B cell (primary cell): ENCODE measurements around the gene OR9A2. TPM values are rescaled to one million over a fixed set of nuclear protein-coding genes. Genes with fewer than 3 reads are reported as not detected.

Source experiments
- ATAC-seq: fragments of 200-7000 bp; cut with Tn5 transposase; one replicate; pipeline ENCODE4 v1.10.0; 2021; ENCODE audit warnings: low read depth, mild to moderate bottlenecking, moderate number of reproducible peaks, moderate library complexity
- CTCF ChIA-PET: fragments of 350-600 bp; sonication (Branson Sonifier 250); formaldehyde crosslinking; loops from one replicate; lab custom pipeline; 2021; ENCODE audit warnings: antibody characterized with exemption, inconsistent platforms; lab: Charles Lee
- POLR2A ChIA-PET: fragments of 350-600 bp; sonication (Branson Sonifier 250); formaldehyde crosslinking; loops from one replicate; lab custom pipeline; 2021; ENCODE audit warnings: antibody characterized with exemption; lab: Charles Lee
- DNase-seq: peaks from one replicate; pipeline ENCODE4 v3.0.0; 2013
- H2AFZ ChIP-seq: 2 replicates; pipeline ENCODE4 v1.6.1; 2012; ENCODE audit warnings: mild to moderate bottlenecking, low read depth, low read length; ENCODE audit not compliant: insufficient read depth, poor library complexity, severe bottlenecking
- H3K27ac ChIP-seq, 2 donors: 1 replicate in 1 of 2; 2 replicates in 1 of 2; pipeline ENCODE4 v1.5.1; 2012 to 2013; ENCODE audit warnings: low read length in 2 of 2, mild to moderate bottlenecking in 2 of 2, moderate library complexity in 1 of 2
- H3K27me3 ChIP-seq, 4 experiments: fragments of 200-600 bp in 1 of 4; sonication (generic) in 1 of 4; replicated peaks in 1 of 4; 1 replicate in 2 of 4; 2 replicates in 2 of 4; pipeline versions ENCODE4 v1.6.1 to v1.7.0; 2013 to 2016; ENCODE audit warnings: low read length in 3 of 4, mild to moderate bottlenecking in 2 of 4, mixed read lengths in 1 of 4, moderate library complexity in 1 of 4; ENCODE audit not compliant: insufficient read depth in 4 of 4, control insufficient read depth in 3 of 4; ENCODE audit errors: control extremely low read depth in 1 of 4
- H3K36me3 ChIP-seq, 2 experiments: replicated peaks in 1 of 2; 1 replicate in 1 of 2; 2 replicates in 1 of 2; pipeline versions ENCODE4 v1.6.1 to v1.7.1; 2013; ENCODE audit warnings: low read length in 1 of 2; ENCODE audit not compliant: insufficient read depth in 2 of 2, control insufficient read depth in 1 of 2; ENCODE audit errors: control extremely low read depth in 1 of 2, extremely low read depth in 1 of 2
- H3K4me1 ChIP-seq, 2 donors: fragments of 200-600 bp in 1 of 2; sonication (generic) in 1 of 2; 1 replicate in 1 of 2; 2 replicates in 1 of 2; pipeline versions ENCODE4 v1.5.1 to v1.6.1; 2013 to 2017; ENCODE audit warnings: low read length in 2 of 2; ENCODE audit not compliant: control insufficient read depth in 2 of 2, insufficient read depth in 2 of 2
- H3K4me2 ChIP-seq: replicated peaks from 2 replicates; pipeline ENCODE3; 2012; ENCODE audit warnings: mild to moderate bottlenecking, low read depth, low read length; ENCODE audit not compliant: poor library complexity, severe bottlenecking
- H3K4me3 ChIP-seq, 5 experiments: fragments of 200-600 bp in 1 of 5; sonication (generic) in 1 of 5; 1 replicate in 3 of 5; 2 replicates in 2 of 5; pipeline versions ENCODE4 v1.5.1 to v1.7.0; 2011 to 2016; ENCODE audit warnings: low read length in 4 of 5, mild to moderate bottlenecking in 4 of 5, low read depth in 2 of 5, control low read depth in 1 of 5, moderate library complexity in 1 of 5; ENCODE audit not compliant: insufficient read depth in 1 of 5; ENCODE audit errors: control extremely low read depth in 1 of 5, extremely low read depth in 1 of 5
- H3K79me2 ChIP-seq: fragments of 200-600 bp; sonication (generic); one replicate; pipeline ENCODE4 v1.6.0; 2016; ENCODE audit warnings: low read length; ENCODE audit not compliant: control insufficient read depth, insufficient read depth
- H3K9ac ChIP-seq: fragments of 200-600 bp; sonication (generic); 2 replicates; pipeline ENCODE4 v1.6.1; 2017; ENCODE audit warnings: mild to moderate bottlenecking, low read length, moderate library complexity
- H3K9me3 ChIP-seq, 3 donors: one replicate each; pipeline versions ENCODE4 v1.6.1 to v1.7.1; 2013; ENCODE audit warnings: low read length in 2 of 3; ENCODE audit not compliant: control insufficient read depth in 2 of 3, insufficient read depth in 1 of 3; ENCODE audit errors: control extremely low read depth in 1 of 3
- H4K20me1 ChIP-seq: 2 replicates; pipeline ENCODE4 v1.6.0; 2012; ENCODE audit warnings: mild to moderate bottlenecking, low read length; ENCODE audit not compliant: insufficient read depth, control insufficient read depth, poor library complexity, severe bottlenecking
- H3K27ac Mint-ChIP-seq: one replicate; pipeline ENCODE4 v1.8.0; 2021; ENCODE audit warnings: mixed read lengths
- H3K27me3 Mint-ChIP-seq: one replicate; pipeline ENCODE4 v1.8.0; 2021; ENCODE audit warnings: mixed read lengths
- H3K4me1 Mint-ChIP-seq: one replicate; pipeline ENCODE4 v1.8.0; 2021; ENCODE audit warnings: mixed read lengths
- H3K4me3 Mint-ChIP-seq: one replicate; pipeline ENCODE4 v1.8.0; 2021; ENCODE audit warnings: mixed read lengths
- H3K9me3 Mint-ChIP-seq: one replicate; pipeline ENCODE4 v1.8.0; 2022; ENCODE audit warnings: mixed read lengths; ENCODE audit not compliant: insufficient read depth
- CTCF ChIP-seq: fragments of 200-600 bp; IDR thresholded peaks from one replicate; pipeline ENCODE4 v1.8.0; 2022; ENCODE audit warnings: antibody characterized with exemption, mild to moderate bottlenecking
- EZH2 ChIP-seq: IDR thresholded peaks from 2 replicates; pipeline ENCODE4 v1.6.1; 2012; ENCODE audit warnings: borderline replicate concordance, low read depth, mild to moderate bottlenecking, moderate library complexity, low read length; ENCODE audit not compliant: insufficient read depth, poor library complexity, severe bottlenecking
- WGBS: methylation state at CpG from one replicate; pipeline ENCODE4 v1.1.5; 2013; ENCODE audit warnings: missing lambda C conversion rate; ENCODE audit not compliant: insufficient coverage; 5-methylcytosine and 5-hydroxymethylcytosine counted together
- intact Hi-C: fragments of 100-400 bp; cut with micrococcal nuclease; formaldehyde crosslinking; loops from one replicate; pipeline ENCODE4 v1.10.0; 2022
- polyA plus RNA-seq: library from polyadenylated mRNA; depleted of rRNA; stranded (reverse); fragments of >200 nt; gene quantifications from 2 replicates; pipeline ENCODE4 v1.2.3, GENCODE V29; 2012
- total RNA-seq, 2 donors: library from RNA; stranded (reverse); fragments of 120-200 nt in 1 of 2; gene quantifications; 1 replicate in 1 of 2; 2 replicates in 1 of 2; pipeline versions ENCODE4 v1.2.3 to v1.2.4, GENCODE V29; 2013 to 2022

The OR9A2 gene
- total and polyA plus RNA-seq, 2 donors (not counting 1 experiment from before 2014, with no cell fraction given): not detected

DNA sequence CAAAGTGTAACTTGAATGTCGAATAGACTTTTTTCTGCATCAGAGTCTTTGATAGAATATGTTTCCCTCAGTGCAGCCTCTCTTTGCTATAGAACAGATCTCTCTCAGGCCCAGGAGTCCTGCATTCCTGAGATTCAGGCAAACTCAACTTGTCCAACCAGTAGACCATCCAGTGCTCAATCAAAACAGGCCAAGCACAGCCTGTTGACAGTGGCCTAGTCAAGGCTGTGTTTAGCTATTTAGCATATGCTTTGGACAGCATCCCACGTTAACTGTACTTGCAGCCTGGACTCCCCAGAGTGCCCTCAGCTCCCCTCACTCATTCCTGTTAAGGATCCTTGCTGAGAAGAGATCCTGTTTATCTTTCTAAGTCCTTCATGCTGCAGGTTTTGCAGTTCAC is 41.5 kb upstream of the OR9A2 start:
- Mint-ChIP-seq H3K9me3 (peaks cover 2% of the 10 kb centered on the region), H3K4me3 (no peak overlapping the region), H3K4me1 (peaks cover 4% of the 10 kb centered on the region), H3K27me3 (no peaks in the 10 kb centered on the region), H3K27ac (no peak overlapping the region)
- H3K4me1 ChIP-seq: peaks cover 0 to 8% of the 10 kb centered on the region in 2 donors
- CTCF ChIA-PET: no interaction called here
- H3K27me3 ChIP-seq: peaks cover 0 to 3% (median 0%) of the 10 kb centered on the region in 4 experiments
- intact Hi-C loops: no loop called here
- H3K9ac ChIP-seq: no peak overlapping the region
- peaks cover 0 to 4% (median 0%) of the 10 kb centered on the region in 3 donors for H3K9me3 ChIP-seq
- H3K36me3 ChIP-seq: no peaks in the 10 kb centered on the region
- whole genome bisulfite sequencing: no CpG with 5 or more reads among the region's 2 CpGs
- POLR2A ChIA-PET: no interaction called here
- no peak for TF ChIP-seq EZH2
- no peak for TF ChIP-seq CTCF
- no peaks in the 10 kb centered on the region for H4K20me1 ChIP-seq
- H3K27ac ChIP-seq: no peak overlapping the region
- no peak for ATAC-seq
- no peak overlapping the region for H3K4me3 ChIP-seq
- no peak for DNase-seq
- H3K79me2 ChIP-seq: no peaks in the 10 kb centered on the region
- no peak overlapping the region for H2AFZ ChIP-seq
- H3K4me2 ChIP-seq: no peak overlapping the region

DNA sequence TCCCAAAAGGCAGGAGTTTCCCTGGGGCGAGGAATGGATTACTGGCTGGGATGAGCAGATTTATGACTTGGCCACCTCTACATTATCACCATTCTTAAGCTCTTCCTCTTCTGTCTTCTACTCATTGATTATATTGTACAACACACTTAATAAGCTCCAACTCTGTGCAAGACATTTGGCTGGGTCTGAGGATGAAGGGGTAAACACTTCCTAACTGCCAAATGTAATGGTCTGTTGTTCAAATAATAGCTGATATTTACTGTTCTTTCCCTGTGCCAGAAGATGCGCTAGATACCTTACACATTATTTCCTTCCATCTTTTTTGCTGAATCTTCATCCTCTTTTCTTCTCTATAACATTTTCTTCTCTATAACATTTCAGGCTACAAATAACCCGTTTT is 36.8 kb upstream of the OR9A2 start:
- H4K20me1 ChIP-seq: no peaks in the 10 kb centered on the region
- no peak for DNase-seq
- CTCF ChIA-PET: no interaction called here
- H3K27ac Mint-ChIP-seq: no peak overlapping the region
- H3K27me3 ChIP-seq: no peaks in the 10 kb centered on the region
- no peaks in the 10 kb centered on the region for H3K36me3 ChIP-seq
- H2AFZ ChIP-seq: no peak overlapping the region
- intact Hi-C loops: no loop called here
- no peak overlapping the region for H3K4me2 ChIP-seq
- POLR2A ChIA-PET: no interaction called here
- H3K9ac ChIP-seq: no peak overlapping the region
- no peaks in the 10 kb centered on the region for H3K27me3 Mint-ChIP-seq
- H3K4me3 ChIP-seq: no peak overlapping the region
- WGBS: 53% methylated on average over 1 of the region's 3 CpGs
- H3K4me1 ChIP-seq: peaks cover 7 to 8% of the 10 kb centered on the region in 2 donors
- H3K4me1 Mint-ChIP-seq: peaks cover 9% of the 10 kb centered on the region
- H3K9me3 ChIP-seq: peaks cover 0 to 9% (median 0%) of the 10 kb centered on the region in 3 donors
- no peaks in the 10 kb centered on the region for H3K79me2 ChIP-seq
- no peak overlapping the region for H3K27ac ChIP-seq
- H3K4me3 Mint-ChIP-seq: no peak overlapping the region
- peaks cover 2% of the 10 kb centered on the region for H3K9me3 Mint-ChIP-seq
- TF ChIP-seq CTCF (no peak), EZH2 (no peak)
- no peak for ATAC-seq
